ENCODE measurements around the gene ZNG1E.
"Not testable (repeated sequence)": the region's sequence is repeated elsewhere in the genome, so short reads cannot be mapped to it uniquely, and the experiment has no call there.

The ZNG1E gene

GRCh38 chr9:65675589-65676021, at the start of gene ZNG1E:
TSS of gene ZNG1E (plus strand) at chr9:65675928. CDS start at chr9:65675977, 49 bp downstream.
- H3K4me3 ChIP-seq (ENCODE audit: low read depth, low read length), result peak within 1 kb of the TSS; percentile 54

GRCh38 chr9:65673579-65673978, 2.1 kb upstream of the ZNG1E start:
- H3K4me3 ChIP-seq (ENCODE audit: low read depth, low read length), result not testable (repeated sequence)

DNA sequence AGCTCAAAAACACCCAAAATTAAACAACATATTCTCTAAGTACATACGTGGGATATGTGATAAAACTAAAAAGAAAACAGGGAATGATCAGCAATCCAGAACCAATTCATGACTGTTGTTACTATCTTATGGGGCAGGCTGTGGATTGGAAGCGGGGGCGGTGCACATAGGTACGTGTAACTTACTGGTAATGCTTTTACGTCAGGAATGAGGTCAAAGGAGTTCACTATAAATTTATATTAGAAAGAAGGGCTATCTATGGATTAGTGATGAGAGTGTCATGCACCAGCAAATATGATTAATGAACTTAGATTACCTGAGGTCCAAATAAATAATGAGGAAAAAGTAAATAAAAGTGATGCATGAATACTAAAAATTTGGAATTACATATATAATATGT, 710 bp upstream of the ZNG1E start:
- H3K4me3 ChIP-seq (ENCODE audit: low read depth, low read length), result not testable (repeated sequence)

DNA sequence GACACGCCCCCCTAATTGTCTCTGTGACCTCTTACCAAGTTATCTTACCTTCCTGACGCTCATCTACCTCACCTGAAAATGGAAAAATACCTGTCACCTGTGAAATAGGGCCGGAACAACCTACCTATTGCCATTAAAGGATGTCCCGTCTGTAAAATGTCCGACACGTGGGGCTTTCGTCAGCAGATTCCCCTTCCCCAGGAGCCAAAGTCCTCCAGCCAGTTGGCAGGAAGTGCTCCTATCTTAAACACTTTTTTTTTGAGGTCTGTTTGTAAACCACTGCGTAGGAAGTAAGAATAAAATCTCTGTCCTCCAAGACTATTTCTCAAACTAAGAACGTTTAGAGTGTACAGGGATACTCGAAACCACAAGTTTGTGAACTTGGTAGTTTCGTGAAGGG, 661 bp downstream of the ZNG1E start:
- H3K4me3 ChIP-seq (ENCODE audit: low read depth, low read length), result peak overlapping the region; percentile 46

- not testable (repeated sequence) for H3K4me3 ChIP-seq (ENCODE audit: low read depth, low read length)
Measured at GRCh38 chr9:65678533-65678932, 2.8 kb downstream of the ZNG1E start.

DNA sequence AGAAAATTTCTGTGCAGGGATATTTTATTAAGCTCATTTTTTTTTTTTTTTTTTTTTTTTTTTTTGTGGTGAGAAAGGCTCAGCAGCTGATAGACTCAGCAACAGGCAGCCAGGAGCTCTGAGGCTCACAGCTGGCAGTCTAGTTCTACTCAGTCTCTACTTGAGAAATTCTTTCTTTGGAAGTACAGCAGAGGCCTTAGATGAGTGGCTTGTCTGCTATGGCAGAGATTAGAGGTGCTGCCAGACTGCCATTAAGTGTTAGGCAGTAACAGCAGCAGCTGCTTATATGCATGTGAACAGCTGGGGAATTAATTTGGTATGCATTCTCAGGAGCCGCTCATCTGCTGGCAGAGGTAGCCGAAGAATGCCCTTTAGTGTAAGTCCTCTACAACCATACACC, 27.8 kb downstream of the ZNG1E start:
- not testable (repeated sequence) for H3K4me3 ChIP-seq (ENCODE audit: low read depth, low read length)

GRCh38 chr9:65714445-65714844, 38.7 kb downstream of the ZNG1E start:
- not testable (repeated sequence) for H3K4me3 ChIP-seq (ENCODE audit: low read depth, low read length)

GRCh38 chr9:65737096-65737564, 61.4 kb downstream of the ZNG1E start, which contains the start of gene FOXD4L4:
TSS of gene FOXD4L4 (plus strand) at chr9:65737146. CDS start at chr9:65737146, 0 bp downstream.
- H3K4me3 ChIP-seq (ENCODE audit: low read depth, low read length), result not testable (repeated sequence)

DNA sequence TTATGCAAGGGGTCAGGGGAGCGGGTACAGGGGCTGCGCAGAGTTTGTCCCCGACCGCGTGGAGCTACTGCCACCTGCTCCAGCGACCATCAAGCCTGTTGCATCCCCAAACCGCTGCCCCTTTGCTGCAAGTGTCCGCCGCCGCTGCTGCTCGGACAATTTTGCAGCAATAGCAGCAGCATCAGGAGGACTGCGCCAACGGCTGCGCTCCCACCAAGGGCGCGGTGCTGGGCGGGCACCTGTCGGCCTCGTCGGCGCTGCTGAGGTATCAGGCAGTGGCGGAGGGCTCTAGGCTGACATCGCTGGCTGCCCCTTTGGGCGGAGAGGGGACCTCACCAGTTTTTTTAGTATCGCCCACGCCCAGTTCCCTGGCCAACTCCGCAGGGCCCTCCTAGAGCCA, 62.4 kb downstream of the ZNG1E start:
- H3K4me3 ChIP-seq (ENCODE audit: low read depth, low read length), result not testable (repeated sequence)

Data from WI38 (cell line).